G401.6 (cell line): ENCODE measurements around the gene GZMA.

Source experiments
- FAIRE-seq: peaks from 2 replicates; lab custom pipeline; 2012; peaks lifted over from hg19 to GRCh38; lab: Jason Lieb, UNC

The GZMA gene

DNA sequence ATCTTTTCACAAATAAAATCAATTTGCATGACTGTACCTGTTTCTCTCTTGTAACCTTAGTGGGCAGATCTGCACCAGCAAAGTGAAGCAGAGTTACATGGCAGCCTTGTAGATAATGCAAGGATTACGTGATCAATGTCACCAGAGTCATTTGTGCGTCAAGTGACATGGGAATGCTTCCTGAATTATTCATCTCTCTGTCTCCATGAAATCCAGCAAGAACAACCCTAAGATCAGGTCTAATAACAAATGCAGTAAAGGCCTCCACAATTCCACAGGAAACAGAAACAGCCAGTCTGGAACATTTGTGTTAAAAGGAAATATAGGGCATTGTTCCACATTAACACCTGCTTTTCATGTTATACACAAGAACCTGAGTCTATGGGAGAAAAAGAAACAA, 7.8 kb downstream of the GZMA start:
- FAIRE-seq: no peak

DNA sequence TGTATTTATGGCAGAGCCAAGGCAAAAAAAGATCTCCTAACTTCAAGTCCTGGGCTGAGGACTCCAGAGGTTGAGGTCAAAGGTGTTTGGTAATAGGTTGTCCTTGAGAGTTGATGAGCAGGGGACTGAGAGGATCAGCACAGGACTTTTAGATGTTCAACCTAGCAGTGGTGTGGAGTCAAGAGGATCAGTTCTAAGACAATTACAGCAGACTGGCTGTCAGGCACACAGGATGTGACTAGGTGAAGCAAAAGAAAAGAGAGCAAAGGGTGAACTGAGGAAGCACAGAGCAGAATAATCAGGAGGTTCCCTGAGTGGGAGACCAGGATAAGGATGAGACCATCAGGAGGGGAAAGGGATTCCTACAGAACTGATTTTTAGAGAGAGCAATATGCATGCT, 10.9 kb downstream of the GZMA start:
- FAIRE-seq: no peak

DNA sequence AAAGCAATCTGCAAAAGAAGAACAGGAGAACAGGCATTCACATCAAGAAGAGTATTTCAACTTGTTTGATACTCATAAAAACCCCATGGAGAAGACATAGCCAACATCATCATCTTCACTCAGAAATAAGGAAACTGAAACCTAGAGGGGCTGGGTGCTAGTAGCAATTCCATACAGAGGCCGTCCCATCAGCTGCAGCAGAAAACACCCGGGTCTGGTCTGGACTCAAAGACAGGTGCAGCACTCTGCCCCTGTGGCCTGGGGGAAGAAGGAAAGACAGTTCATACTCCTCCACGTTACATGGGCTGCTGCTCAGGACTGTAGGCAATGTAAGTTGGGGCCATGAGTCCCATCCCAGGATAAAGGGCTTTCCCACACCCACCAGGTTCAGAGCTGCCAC, 11.6 kb downstream of the GZMA start:
- FAIRE-seq: no peak

GRCh38 chr5:55123365-55123764, 20.9 kb downstream of the GZMA start:
- no peak for FAIRE-seq

DNA sequence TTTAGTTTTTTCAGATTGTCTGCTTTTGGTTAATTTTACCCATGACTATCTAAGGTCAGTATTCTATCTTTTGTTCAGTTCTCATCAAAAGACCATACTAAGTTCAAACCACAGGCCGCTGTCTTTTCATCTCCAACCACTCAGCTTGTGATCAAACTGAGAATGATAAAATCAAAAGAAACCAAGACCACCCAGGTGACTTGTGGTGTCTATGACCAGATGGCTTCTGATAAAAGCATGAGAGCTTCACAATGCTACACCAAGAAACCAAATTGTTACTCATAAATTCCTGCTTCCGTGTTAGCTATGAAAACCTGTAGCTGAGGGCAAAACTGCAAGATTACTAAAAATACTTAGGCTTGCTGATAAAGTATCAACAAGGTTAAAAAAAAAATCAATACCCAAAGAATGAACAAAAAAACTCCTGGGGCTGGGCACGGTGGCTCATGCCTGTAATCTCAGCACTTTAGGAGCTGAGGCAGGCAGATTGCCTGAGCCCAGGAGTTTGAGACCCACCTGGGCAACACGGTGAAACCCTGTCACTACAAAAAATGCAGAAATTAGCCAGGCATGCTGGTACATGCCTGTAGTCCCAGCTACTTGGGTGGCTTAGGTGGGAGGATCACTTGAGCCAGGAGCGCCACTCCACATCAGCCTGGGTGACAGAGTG, 31.7 kb downstream of the GZMA start:
- no peak for FAIRE-seq

DNA sequence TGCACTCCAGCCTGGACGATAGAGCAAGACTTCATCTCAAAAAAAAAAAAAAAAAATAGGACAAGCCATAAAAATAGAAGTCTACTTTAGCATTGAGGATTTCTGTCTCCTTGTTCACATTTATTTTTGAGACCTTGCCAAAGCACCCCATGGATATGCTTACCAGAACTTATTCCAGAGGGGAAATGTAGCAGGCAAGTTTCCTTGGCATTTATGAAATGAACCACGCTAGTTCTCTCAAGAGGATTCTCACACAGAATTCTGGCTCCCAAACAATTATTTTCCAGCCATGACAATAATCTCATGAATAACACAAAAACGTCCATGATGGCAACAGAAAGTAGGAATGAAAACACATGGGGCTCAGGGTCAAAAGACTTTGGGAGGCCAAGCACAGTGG, 34.1 kb downstream of the GZMA start:
- FAIRE-seq: no peak

GRCh38 chr5:55140908-55141665, 38.6 kb downstream of the GZMA start:
- no peak for FAIRE-seq

DNA sequence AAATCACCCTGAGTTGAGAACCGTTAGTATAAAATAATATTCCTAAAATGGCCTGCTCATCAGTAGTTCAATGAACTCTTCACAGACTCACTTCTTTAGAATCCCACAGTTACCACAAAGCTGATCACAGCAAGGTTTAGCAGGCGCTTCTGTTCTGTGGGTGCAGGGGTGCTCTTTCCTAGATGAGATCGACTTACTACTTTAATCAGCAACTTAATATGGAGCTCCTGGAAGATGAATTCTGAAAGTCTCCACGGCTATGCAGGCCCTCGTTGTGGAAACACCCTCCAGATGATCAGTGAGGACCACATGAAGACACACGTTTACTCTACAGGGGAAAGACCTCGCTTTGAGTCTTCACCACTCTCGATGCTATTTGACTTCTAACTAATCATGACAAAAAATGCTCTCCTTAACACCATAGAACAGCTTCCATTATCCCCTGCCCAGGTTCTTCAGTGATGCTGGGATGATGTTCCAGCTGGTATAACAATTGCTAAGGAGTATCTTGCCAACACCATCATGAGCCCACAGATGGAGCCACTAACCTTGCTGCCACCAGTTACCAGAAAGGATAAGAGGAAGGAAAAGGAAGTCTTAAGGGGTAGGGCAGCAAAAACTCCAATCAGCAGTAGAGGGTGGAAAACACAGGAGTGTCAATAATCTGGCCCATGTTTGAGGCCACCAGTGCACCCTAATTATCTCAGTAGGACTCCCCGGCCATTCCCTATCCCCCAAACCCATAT, 39.7 kb downstream of the GZMA start:
- FAIRE-seq: no peak

DNA sequence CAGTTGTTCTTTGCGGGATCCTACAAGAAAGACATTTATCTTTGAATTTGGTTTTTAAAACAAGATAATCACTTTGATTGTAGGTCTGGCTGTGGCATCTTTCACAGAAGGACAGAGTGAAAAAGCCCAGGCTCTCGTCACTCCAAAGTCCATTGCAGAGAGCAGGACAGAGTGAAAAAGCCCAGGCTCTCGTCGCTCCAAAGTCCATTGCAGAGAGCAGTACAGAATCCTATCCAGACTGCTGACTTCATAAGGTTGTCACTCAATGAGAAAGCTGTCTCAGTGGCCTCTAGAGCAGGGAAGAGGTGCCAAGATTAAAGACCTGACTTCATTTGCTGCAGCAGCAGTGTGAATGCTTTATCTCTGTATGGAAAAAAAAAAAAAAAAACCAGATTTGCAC, 41.2 kb downstream of the GZMA start:
- no peak for FAIRE-seq

GRCh38 chr5:55146080-55146479, 43.6 kb downstream of the GZMA start:
- FAIRE-seq: no peak

DNA sequence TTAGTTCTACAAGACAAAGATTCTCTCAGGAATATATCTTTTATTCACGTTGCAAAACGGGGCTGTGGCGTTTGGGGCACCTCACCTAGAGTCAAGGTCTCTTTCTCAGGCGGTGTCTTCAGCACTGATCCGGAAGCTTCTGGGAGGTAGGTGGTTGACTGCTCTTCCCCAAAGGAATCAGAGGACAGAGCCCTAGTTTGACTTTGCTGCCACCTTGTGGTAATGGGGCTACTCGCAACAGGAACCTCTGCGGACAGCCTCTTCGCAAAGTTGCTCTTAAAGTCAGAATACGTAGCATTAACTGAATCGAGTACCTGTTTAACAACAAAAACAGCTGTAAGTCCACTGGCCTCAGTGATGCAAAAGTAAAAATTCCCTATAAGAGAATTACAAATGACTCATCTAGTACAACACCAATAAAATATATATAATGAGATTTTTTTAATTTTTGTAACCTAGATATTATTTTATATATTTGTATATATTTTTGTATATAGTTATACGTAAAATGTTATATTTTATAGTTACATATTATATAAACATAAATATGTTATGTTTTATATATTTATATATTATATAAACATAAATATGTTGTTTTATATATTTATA, 44.2 kb downstream of the GZMA start:
- FAIRE-seq: no peak

DNA sequence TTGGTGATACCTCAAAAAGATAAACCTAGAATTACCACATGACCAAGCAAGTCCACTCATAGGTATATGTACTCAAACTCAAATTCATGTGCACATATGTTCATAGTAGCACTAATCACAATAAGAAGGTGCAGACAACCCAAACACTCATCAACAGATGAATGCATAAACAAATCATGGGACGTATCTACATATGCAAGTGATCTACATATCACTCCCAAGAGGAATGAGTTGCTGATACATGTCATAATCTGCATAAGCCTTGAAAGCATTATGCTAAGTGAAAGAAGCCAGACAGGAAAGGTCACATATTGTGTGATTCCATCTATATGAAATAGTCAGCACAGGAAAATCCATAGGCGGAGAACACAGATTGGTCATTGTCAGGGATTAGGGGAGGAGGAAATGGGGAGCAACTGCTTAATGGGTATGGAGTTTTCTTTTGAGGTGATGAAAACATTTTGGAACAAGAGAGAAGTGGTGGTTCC, 46.9 kb downstream of the GZMA start:
- no peak for FAIRE-seq

DNA sequence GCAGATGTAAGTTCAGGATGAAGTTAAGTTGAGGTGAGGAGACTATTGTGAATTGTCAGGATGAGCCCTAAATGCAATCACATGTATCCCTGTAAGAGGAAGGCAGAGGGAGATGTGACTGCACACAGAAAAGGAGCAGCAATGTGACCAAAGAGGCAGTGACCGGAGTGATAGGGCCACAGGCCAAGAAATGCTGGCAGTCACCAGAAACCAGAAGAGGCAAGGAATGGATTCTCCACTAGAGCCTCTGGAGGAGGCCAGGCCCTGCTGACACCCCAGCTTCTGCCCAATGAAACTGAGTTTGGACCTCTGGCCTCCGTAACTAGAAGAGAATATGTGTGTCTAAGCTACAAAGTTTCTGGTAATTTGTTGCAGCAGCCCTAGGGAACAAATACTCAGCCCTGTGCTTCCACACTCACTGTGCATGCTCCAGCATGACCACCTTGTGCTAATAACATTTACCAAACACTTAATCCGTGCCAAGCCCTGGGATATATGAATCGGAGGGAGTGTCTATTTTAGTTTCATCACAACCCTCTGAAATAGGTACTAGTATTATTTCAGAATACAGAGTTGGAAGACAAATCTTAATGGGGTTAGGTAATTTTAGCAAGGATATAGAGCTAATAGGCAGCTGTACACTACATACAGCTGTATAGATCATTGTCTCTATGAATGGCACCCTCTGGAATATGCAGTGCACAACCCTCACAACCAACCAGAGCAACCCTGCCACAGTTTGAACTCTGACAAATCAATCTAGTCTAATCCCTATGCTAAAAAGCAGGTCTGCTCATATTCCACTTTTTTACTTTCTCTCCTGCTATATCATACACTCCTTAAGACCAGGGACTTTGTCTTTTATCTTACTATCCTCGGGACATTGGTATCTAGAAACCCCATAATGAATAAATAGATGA, 49.7 kb downstream of the GZMA start:
- FAIRE-seq: no peak

DNA sequence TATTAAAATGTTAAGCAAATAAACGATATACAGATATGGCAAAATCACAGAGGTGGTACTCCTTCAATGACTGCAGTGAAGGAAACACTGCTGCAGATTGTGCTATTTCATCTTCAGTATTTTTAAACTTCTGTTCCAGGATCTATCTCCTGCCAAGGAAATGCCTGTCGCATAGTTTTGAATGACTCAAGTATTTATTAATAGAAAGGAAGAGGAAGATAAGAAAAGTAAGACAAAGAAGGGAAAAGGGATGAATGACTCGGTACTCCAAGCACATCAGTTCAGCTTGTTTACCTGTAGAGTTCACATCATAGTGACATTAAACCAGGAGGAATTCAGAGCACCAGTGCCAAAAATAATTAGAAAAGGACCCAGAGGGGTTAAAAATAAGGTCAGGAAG, 52.4 kb downstream of the GZMA start:
- FAIRE-seq: no peak
